Karpas-422 (cell line): Measurements from ENCODE around the gene TMEM213. TPM values are rescaled to one million over a fixed set of nuclear protein-coding genes. Genes with fewer than 3 reads are reported as not detected.

Source experiments
- DNase-seq: peaks from one replicate; pipeline ENCODE4 v3.0.0-alpha.2; 2015
- H2AFZ ChIP-seq: fragments of 200-600 bp; sonication (generic); 2 replicates; pipeline ENCODE4 v1.6.1; 2014; ENCODE audit warnings: antibody characterized with exemption, low read length, mixed read lengths
- H3K27ac ChIP-seq: fragments of 200-600 bp; sonication (generic); 2 replicates; pipeline ENCODE4 v1.5.1; 2014; ENCODE audit warnings: mild to moderate bottlenecking, low read length, moderate library complexity
- H3K27me3 ChIP-seq: fragments of 200-600 bp; sonication (generic); 2 replicates; pipeline ENCODE4 v1.6.1; 2014; ENCODE audit warnings: low read length, mixed read lengths
- H3K36me3 ChIP-seq: fragments of 200-600 bp; sonication (generic); 2 replicates; pipeline ENCODE4 v1.6.1; 2014; ENCODE audit warnings: low read length, mixed read lengths; ENCODE audit not compliant: insufficient read depth
- H3K4me1 ChIP-seq: fragments of 200-600 bp; sonication (generic); 2 replicates; pipeline ENCODE4 v1.6.1; 2014; ENCODE audit warnings: mild to moderate bottlenecking, low read length, mixed read lengths
- H3K4me2 ChIP-seq: fragments of 200-600 bp; sonication (generic); 2 replicates; pipeline ENCODE4 v1.6.1; 2014; ENCODE audit warnings: low read length, low read depth, mild to moderate bottlenecking; ENCODE audit not compliant: poor library complexity, severe bottlenecking
- H3K4me3 ChIP-seq: fragments of 200-600 bp; sonication (generic); 2 replicates; pipeline ENCODE4 v1.5.1; 2014; ENCODE audit warnings: mild to moderate bottlenecking, antibody characterized with exemption, low read length, mixed read lengths
- H3K79me2 ChIP-seq: fragments of 200-600 bp; sonication (generic); 2 replicates; pipeline ENCODE4 v1.6.1; 2014; ENCODE audit warnings: mild to moderate bottlenecking, low read length, mixed read lengths
- H3K9ac ChIP-seq: fragments of 200-600 bp; sonication (generic); 2 replicates; pipeline ENCODE4 v1.6.0; 2014; ENCODE audit warnings: low read length
- H3K9me2 ChIP-seq: fragments of 200-600 bp; sonication (generic), shearing (Covaris generic); replicated peaks from 2 replicates; pipeline ENCODE4 v1.6.0; 2014; ENCODE audit warnings: mild to moderate bottlenecking, low read length, moderate library complexity; ENCODE audit not compliant: insufficient read depth
- H3K9me3 ChIP-seq: fragments of 300-700, 200-600 bp; sonication (generic); 2 replicates; pipeline ENCODE4 v1.6.1; 2014; ENCODE audit warnings: low read length, mixed read lengths
- H4K20me1 ChIP-seq: fragments of 200-600 bp; sonication (generic); 2 replicates; pipeline ENCODE4 v1.6.1; 2014; ENCODE audit warnings: mild to moderate bottlenecking, antibody characterized with exemption, low read length, low read depth; ENCODE audit not compliant: insufficient read depth
- total RNA-seq: library from RNA; depleted of rRNA; stranded (reverse); fragments of >200 nt; shearing (Covaris generic); gene quantifications from 2 replicates; pipeline ENCODE4 v1.2.3, GENCODE V29; 2014; ENCODE audit warnings: low replicate concordance; rRNA removed

Gene TMEM213, protein sequence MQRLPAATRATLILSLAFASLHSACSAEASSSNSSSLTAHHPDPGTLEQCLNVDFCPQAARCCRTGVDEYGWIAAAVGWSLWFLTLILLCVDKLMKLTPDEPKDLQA
- not detected in 2 replicates for total RNA-seq

DNA sequence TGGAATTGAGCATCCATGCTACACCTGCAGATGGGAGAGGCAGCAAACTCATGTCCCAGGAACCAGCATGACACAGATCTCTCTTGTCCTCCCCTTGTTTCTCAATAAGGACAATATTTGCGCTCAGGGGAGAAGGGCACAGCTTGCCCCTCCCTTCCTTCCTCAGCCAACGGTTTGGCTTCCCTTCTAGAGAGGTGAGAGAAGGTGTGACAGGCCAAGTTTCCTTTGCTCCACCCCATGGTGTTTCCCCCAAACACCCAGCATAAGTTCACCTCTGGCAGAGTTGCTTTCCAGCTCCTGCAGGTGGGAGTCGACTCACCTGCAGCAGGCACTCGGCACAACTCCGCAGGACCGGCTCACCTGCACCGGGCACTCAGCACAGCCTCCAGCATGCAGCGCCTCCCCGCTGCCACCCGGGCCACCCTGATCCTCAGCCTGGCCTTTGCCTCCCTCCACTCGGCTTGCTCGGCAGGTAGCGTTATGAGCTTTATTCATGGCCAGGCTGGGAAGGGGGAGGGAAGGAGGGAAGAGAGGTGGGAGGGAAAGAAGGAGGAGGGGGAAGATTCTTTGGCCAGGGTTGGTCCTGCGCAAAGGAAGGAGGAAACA lies at the start of gene TMEM213, which contains the start of gene ATP6V0A4:
TMEM213 (plus strand) TSS at position 280 of the 606 bp plus-strand sequence; CDS start at position 391, 111 bp downstream.
ATP6V0A4 (minus strand) TSS at position 482 of the 606 bp plus-strand sequence. CDS start 26,949 bp downstream, outside the sequence.
- Histone ChIP-seq H4K20me1 (no peaks in the 10 kb centered on the region), H3K27me3 (no peaks in the 10 kb centered on the region), H3K36me3 (no peaks in the 10 kb centered on the region), H3K9me3 (no peaks in the 10 kb centered on the region), H3K4me2 (no peak within 1 kb of the TSS), H3K9me2 (no peaks in the 10 kb centered on the region), H2AFZ (no peak within 1 kb of the TSS), H3K79me2 (no peaks in the 10 kb centered on the region), H3K9ac (no peak within 1 kb of the TSS), H3K4me1 (no peaks in the 10 kb centered on the region), H3K4me3 (no peak within 1 kb of the TSS), H3K27ac (no peak within 1 kb of the TSS)
- no peak for DNase-seq

DNA sequence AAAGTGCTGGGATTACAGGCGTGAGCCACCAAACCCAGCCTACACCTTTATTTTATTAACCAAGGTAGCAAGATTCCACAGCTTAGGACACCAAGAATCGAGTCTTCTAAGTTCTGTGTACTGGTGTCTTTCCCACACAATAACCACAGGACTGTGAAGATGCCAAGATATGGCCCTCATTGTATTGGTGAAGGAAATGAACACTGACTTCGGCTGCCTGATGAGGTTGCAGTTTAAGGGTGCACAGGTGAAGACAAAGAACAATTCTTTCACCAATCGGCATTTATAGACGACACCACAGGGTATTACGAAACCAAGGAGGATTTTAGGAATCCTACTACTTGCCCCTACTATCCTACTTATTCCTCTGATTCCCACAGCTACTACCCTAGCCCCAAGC lies 49.1 kb upstream of the TMEM213 start:
- no peak overlapping the region for H3K27ac ChIP-seq
- H4K20me1 ChIP-seq = no peaks in the 10 kb centered on the region
- H3K36me3 ChIP-seq = no peaks in the 10 kb centered on the region
- no peaks in the 10 kb centered on the region for H3K9me3 ChIP-seq
- no peaks in the 10 kb centered on the region for H3K79me2 ChIP-seq
- H3K4me3 ChIP-seq = no peak overlapping the region
- H3K4me1 ChIP-seq = no peaks in the 10 kb centered on the region
- H3K4me2 ChIP-seq = no peak overlapping the region
- no peaks in the 10 kb centered on the region for H3K9me2 ChIP-seq
- no peak for DNase-seq
- H3K9ac ChIP-seq = no peak overlapping the region
- no peak overlapping the region for H2AFZ ChIP-seq
- no peaks in the 10 kb centered on the region for H3K27me3 ChIP-seq

DNA sequence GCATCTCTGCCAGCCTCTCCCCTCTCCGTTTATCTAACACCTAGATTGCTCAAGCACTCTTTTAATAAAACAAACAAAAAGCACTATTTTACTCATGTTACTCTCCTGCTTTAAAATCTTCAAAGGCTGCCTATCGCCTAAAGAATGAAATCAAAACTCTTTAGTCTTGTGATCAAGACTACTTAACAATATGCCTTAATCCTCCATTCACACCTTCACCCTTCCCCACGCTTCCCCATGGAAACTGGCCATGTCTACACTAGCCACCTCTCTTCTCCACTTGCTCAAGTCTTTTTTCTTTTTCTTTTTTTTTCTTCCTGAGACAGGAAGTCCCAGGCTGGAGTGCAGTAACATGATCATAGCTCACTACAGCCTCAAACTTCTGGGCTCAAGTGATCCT lies 47.8 kb upstream of the TMEM213 start:
- Histone ChIP-seq H3K36me3 (no peaks in the 10 kb centered on the region), H4K20me1 (no peaks in the 10 kb centered on the region), H3K4me1 (no peaks in the 10 kb centered on the region), H3K9ac (no peak overlapping the region), H3K4me3 (no peak overlapping the region), H3K9me2 (no peaks in the 10 kb centered on the region), H2AFZ (no peak overlapping the region), H3K79me2 (no peaks in the 10 kb centered on the region), H3K9me3 (no peaks in the 10 kb centered on the region), H3K4me2 (no peak overlapping the region), H3K27me3 (no peaks in the 10 kb centered on the region), H3K27ac (no peak overlapping the region)
- no peak for DNase-seq

DNA sequence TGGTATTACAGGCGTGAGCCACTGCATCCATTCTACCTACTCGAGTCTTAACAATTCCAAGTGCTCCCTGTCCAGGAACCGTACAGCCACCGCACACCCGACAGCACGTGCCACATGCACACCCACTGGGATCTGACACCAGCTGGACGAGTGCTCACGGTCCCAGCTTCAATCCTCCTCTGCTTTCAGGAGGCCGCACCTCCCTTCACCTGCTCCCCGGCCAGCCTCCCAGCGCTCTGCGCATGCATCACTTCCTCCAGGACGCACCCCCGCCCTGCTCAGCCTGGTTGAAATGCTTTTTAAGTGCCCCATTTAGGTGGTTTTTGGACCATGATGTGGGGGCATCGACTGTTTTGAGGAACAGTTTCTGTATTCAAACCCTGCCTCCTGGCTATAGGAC lies 47.3 kb upstream of the TMEM213 start:
- H3K4me1 ChIP-seq = no peaks in the 10 kb centered on the region

DNA sequence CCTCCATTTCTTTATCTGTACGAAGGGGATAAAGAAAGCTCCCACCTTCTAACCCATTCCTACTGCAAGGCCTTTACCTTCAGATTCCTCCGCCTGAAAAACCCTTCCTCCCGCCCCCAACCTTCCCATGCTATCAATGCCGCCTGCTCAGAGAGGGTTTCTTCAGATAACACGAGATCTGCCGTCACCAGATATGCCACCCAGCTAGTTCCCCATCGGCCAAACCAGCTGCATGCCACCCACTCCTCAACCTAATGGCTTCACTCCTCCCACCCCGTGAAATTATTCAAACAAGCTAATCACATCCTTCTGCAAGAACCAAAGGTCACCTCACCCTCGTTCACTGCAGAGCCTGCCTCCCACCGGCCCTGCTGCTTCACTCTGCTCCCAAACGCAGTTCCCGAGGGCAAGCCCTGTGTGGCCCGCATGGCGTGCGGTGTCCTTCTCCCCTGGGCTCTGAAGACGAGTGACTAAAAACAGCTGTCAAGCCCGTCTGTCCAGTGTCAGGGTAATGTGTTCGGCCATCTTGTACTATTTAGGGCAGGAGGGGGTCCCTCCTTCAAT lies 46.8 kb upstream of the TMEM213 start:
- no peaks in the 10 kb centered on the region for H3K36me3 ChIP-seq
- no peaks in the 10 kb centered on the region for H3K79me2 ChIP-seq
- no peak overlapping the region for H2AFZ ChIP-seq
- no peak for DNase-seq
- H3K9me3 ChIP-seq = no peaks in the 10 kb centered on the region
- H4K20me1 ChIP-seq = no peaks in the 10 kb centered on the region
- H3K27ac ChIP-seq = no peak overlapping the region
- no peak overlapping the region for H3K4me2 ChIP-seq
- no peak overlapping the region for H3K4me3 ChIP-seq
- H3K27me3 ChIP-seq = no peaks in the 10 kb centered on the region
- no peak overlapping the region for H3K9ac ChIP-seq
- 0 out of 2 replicates have a peak, but pooled peaks cover under 1% of the 10 kb centered on the region for H3K4me1 ChIP-seq
- H3K9me2 ChIP-seq = no peaks in the 10 kb centered on the region

More for the DNA sequence above, 47.3 kb upstream of the TMEM213 start:
- H3K9me2 ChIP-seq = no peaks in the 10 kb centered on the region
- no peak for DNase-seq
- no peak overlapping the region for H3K4me3 ChIP-seq
- no peaks in the 10 kb centered on the region for H3K9me3 ChIP-seq
- H3K36me3 ChIP-seq = no peaks in the 10 kb centered on the region
- H3K79me2 ChIP-seq = no peaks in the 10 kb centered on the region
- no peak overlapping the region for H3K4me2 ChIP-seq
- H4K20me1 ChIP-seq = no peaks in the 10 kb centered on the region
- no peak overlapping the region for H3K27ac ChIP-seq
- H3K9ac ChIP-seq = no peak overlapping the region
- H2AFZ ChIP-seq = no peak overlapping the region
- no peaks in the 10 kb centered on the region for H3K27me3 ChIP-seq

DNA sequence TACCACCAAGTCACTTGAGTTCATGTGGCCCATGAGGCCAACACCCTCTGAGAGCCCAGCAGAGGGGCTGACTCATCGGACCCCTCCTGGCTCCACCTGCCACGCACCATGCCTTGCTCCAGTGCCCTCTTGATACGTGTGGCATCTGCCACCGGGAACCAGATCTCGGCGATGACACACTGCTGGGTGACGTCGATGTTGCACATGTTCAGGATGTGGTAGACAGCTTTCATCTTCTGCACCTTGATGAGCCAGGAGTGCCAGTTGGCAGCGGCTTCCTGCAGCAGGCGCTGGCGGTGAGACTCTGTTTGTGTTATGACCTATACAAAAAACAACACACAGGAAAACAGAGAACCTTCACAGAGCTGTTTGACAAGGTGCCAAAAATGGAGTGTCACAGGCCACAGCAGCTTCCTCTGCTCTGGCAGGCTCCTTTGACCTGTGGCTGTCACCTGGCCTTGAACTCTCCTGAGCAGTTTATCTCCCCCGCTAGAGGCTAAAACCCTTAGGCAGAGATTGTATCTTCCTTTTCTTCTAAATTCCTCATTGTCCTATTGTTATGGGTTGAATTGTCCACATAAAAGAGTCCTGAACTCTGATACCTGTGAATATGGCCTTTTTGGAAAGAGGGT lies 45.2 kb upstream of the TMEM213 start:
- H3K9me3 ChIP-seq = no peaks in the 10 kb centered on the region
- H4K20me1 ChIP-seq = no peaks in the 10 kb centered on the region
- H3K27ac ChIP-seq = no peak overlapping the region
- no peak overlapping the region for H3K9ac ChIP-seq
- no peaks in the 10 kb centered on the region for H3K27me3 ChIP-seq
- H3K4me1 ChIP-seq = 0 out of 2 replicates have a peak, but pooled peaks cover 5% of the 10 kb centered on the region
- H3K79me2 ChIP-seq = no peaks in the 10 kb centered on the region
- DNase-seq = no peak
- no peak overlapping the region for H3K4me2 ChIP-seq
- no peak overlapping the region for H3K4me3 ChIP-seq
- H2AFZ ChIP-seq = no peak overlapping the region
- no peaks in the 10 kb centered on the region for H3K9me2 ChIP-seq
- no peaks in the 10 kb centered on the region for H3K36me3 ChIP-seq

DNA sequence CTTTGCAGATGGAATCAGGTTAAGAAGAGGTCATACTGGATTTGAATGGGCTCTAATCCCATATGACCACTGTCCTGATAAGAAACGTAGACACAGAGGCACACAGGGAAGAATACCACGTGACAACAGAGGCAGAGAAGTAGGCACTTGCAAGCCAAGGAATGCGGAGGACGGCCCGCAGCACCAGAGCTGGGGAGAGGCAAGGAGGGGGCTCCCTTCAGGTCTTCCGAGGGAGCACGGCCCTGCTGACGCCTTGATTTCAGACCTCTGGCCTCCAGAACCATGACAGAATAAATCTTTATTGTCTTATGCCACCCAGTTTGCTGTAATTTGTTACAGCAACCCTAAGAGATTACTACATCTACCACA lies 44.7 kb upstream of the TMEM213 start:
- Histone ChIP-seq H3K9me2 (no peaks in the 10 kb centered on the region), H3K27me3 (no peaks in the 10 kb centered on the region), H4K20me1 (no peaks in the 10 kb centered on the region), H3K4me1 (0 out of 2 replicates have a peak, but pooled peaks cover 5% of the 10 kb centered on the region), H3K27ac (no peak overlapping the region), H3K4me3 (no peak overlapping the region), H3K9me3 (no peaks in the 10 kb centered on the region), H3K4me2 (no peak overlapping the region), H3K36me3 (no peaks in the 10 kb centered on the region), H3K79me2 (no peaks in the 10 kb centered on the region), H3K9ac (no peak overlapping the region), H2AFZ (no peak overlapping the region)
- no peak for DNase-seq

DNA sequence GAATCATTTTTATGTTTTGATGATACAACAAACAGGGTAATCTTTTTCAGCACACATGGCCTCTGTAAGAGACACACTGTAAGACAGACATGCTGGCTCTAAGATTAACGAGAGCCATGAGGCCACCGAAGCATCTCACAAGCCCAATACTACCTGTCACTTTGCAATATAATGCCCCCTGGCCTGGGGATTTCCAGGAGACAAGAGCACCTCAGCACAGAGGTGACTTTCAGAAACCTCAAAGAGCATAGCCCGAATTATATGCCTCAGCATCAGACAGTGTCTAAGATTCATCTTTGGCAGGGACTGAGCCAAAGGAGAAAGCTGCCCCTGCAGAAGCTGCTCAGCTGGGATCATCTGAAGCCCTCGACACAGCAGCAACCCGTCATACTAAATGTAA lies 44.2 kb upstream of the TMEM213 start:
- Histone ChIP-seq H4K20me1 (no peaks in the 10 kb centered on the region), H3K9me2 (no peaks in the 10 kb centered on the region), H3K4me2 (no peak overlapping the region), H3K79me2 (no peaks in the 10 kb centered on the region), H2AFZ (no peak overlapping the region), H3K9ac (no peak overlapping the region), H3K27ac (no peak overlapping the region), H3K36me3 (no peaks in the 10 kb centered on the region), H3K4me1 (0 out of 2 replicates have a peak, but pooled peaks cover 5% of the 10 kb centered on the region), H3K9me3 (no peaks in the 10 kb centered on the region), H3K27me3 (no peaks in the 10 kb centered on the region), H3K4me3 (no peak overlapping the region)
- no peak for DNase-seq
